ENCODE results near the gene MIA3.
"Not testable (repeated sequence)": the region's sequence is repeated elsewhere in the genome, so short reads cannot be mapped to it uniquely, and the experiment has no call there.

The MIA3 gene

DNA sequence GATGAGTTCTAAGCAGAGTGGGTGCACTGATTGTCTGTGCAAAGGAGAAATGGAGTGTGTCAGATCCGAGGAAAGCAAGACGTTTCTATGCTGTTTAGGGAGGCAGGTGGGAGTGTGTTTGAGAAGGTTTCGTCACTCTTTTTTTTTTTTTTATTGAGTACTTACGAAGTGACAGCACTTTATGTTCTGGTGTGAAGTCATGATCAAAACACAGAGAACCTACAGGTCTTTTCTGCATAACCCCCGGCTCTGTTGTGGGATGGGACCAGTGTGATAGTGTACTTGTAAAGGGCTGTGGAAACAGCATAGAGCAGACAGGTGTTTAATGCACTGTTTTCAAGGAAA lies 26.7 kb downstream of the MIA3 start:
- Histone ChIP-seq H3K36me3 (ENCODE audit: control insufficient read depth, insufficient read depth, low read length) (no peaks in the 10 kb centered on the region), H3K4me3 (ENCODE audit: low read depth, low read length) (peak overlapping the region; percentile 96)

DNA sequence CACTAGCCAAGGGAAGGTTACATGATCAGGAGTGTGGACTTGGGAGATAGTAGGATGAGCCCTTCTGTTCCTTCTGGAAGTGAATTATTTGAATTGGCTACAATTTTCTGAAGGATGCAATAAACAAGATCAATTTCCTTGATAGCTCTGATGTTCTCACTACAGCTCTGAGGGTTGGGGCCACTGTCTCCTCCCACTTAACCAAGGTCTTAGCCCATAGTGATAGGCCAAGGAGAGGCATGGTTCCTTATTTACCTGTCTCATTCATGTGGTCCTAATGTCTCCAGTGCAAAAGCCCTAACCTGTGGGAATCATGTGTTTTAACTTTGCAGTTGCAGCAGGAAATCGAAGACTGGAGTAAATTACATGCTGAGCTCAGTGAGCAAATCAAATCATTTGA lies 34.8 kb downstream of the MIA3 start:
- no peaks in the 10 kb centered on the region for H3K4me1 ChIP-seq (ENCODE audit: control insufficient read depth, insufficient read depth, low read length)
- peaks cover 3% of the 10 kb centered on the region for H3K36me3 ChIP-seq (ENCODE audit: control insufficient read depth, insufficient read depth, low read length)
- no peak overlapping the region for H3K9ac ChIP-seq (ENCODE audit: low read depth, low read length)
- H3K4me3 ChIP-seq (ENCODE audit: low read depth, low read length), result no peak overlapping the region
- H3K27me3 ChIP-seq (ENCODE audit: control insufficient read depth, insufficient read depth, low read length), result no peaks in the 10 kb centered on the region
- no peaks in the 10 kb centered on the region for H3K9me3 ChIP-seq (ENCODE audit: control insufficient read depth, insufficient read depth, low read length)

More for the DNA sequence above, 26.7 kb downstream of the MIA3 start:
- H3K4me1 ChIP-seq (ENCODE audit: control insufficient read depth, insufficient read depth, low read length), result no peaks in the 10 kb centered on the region
- no peaks in the 10 kb centered on the region for H3K27me3 ChIP-seq (ENCODE audit: control insufficient read depth, insufficient read depth, low read length)
- no peaks in the 10 kb centered on the region for H3K9me3 ChIP-seq (ENCODE audit: control insufficient read depth, insufficient read depth, low read length)
- peak overlapping the region; percentile 76 for H3K9ac ChIP-seq (ENCODE audit: low read depth, low read length)

DNA sequence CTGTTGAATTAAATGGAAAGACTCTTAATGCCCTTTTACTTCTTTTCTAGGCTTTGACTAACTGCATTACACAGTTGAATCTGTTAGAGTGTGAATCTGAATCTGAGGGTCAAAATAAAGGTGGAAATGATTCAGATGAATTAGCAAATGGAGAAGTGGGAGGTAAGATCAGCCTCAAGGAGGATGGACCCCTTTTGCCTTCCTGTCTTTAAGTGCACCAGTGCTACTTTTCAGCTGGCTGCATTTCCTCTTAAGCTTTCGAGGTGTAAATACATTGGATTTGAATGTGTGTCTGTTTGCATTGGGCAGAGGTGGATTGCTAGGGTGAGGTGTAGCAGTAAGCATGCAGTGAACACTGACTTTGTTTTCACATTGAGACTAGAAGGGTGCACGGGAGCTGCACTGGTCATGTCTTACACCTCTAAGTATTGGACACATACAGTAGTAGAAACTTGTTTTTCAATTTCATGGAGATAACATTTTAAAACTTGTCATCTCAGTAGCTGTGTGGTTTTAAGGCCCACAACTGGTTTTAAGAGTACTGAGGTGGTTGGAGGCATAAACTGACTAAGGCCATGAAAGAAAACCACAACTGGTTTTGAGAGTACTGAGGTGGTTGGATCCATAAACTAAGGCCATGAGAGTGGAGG lies 35.4 kb downstream of the MIA3 start:
- no peak overlapping the region for H3K4me3 ChIP-seq (ENCODE audit: low read depth, low read length)
- H3K9ac ChIP-seq (ENCODE audit: low read depth, low read length), result no peak overlapping the region
- no peaks in the 10 kb centered on the region for H3K9me3 ChIP-seq (ENCODE audit: control insufficient read depth, insufficient read depth, low read length)
- H3K4me1 ChIP-seq (ENCODE audit: control insufficient read depth, insufficient read depth, low read length), result no peaks in the 10 kb centered on the region
- H3K36me3 ChIP-seq (ENCODE audit: control insufficient read depth, insufficient read depth, low read length), result peaks cover 3% of the 10 kb centered on the region
- no peaks in the 10 kb centered on the region for H3K27me3 ChIP-seq (ENCODE audit: control insufficient read depth, insufficient read depth, low read length)

DNA sequence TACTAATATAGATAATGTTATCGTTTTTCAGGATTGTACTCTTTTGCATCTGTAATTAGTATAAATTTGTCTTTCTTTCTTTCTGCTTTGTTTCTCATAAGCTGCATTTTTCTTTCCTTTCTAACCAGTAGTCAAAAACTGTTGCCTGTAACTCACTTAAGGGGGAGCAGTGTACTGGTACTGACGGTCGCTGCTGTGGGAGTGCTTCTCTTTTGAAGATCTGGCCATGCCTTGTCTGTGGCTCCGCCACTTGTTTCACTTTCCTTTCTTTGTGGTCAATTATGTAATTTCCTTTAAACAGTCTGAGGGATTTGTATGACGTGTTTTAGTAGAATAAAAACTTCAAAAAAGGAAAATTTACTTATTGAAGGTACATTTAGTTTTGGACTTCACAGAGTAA lies 37.0 kb downstream of the MIA3 start:
- Histone ChIP-seq H3K4me1 (ENCODE audit: control insufficient read depth, insufficient read depth, low read length) (no peaks in the 10 kb centered on the region), H3K27me3 (ENCODE audit: control insufficient read depth, insufficient read depth, low read length) (no peaks in the 10 kb centered on the region), H3K36me3 (ENCODE audit: control insufficient read depth, insufficient read depth, low read length) (peaks cover 3% of the 10 kb centered on the region), H3K4me3 (ENCODE audit: low read depth, low read length) (no peak overlapping the region), H3K9me3 (ENCODE audit: control insufficient read depth, insufficient read depth, low read length) (no peaks in the 10 kb centered on the region), H3K9ac (ENCODE audit: low read depth, low read length) (no peak overlapping the region)

DNA sequence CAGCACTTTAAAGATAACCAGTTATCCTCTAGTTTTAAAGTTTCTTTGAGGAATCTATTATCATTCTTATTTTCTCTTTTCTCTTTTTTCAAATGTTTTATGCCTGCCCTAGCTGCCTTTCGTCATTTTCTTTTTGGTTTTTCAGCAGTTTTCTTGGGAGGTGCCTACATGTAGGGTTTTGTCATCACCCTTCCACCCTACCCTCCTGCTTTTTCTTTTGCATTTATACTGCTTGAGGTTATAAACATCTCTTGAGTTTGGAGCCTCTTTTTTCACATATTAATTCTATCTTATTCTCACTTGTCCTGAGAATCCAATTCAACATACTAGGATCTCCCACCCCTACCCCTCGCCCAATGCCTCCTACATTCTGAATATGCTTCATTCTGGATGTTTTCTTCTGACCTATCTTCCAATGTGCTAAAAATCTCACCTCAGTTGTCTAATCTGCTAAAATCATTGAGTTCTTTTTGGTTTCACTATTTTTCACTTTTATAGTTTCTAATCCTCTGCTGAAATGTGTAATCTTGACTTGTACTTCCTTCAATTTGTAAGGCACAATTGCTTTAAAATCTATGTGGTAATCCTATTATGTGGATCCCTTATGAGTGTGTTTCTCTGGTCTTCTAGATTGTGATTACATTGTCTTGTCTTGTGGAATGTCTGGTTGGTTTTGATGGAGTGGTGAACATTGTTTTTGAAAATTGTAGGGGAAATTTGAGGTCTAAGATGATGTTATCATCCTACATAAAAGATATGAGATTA lies 38.7 kb downstream of the MIA3 start:
- no peak overlapping the region for H3K9ac ChIP-seq (ENCODE audit: low read depth, low read length)
- H3K36me3 ChIP-seq (ENCODE audit: control insufficient read depth, insufficient read depth, low read length), result peaks cover 3% of the 10 kb centered on the region
- H3K4me3 ChIP-seq (ENCODE audit: low read depth, low read length), result no peak overlapping the region

DNA sequence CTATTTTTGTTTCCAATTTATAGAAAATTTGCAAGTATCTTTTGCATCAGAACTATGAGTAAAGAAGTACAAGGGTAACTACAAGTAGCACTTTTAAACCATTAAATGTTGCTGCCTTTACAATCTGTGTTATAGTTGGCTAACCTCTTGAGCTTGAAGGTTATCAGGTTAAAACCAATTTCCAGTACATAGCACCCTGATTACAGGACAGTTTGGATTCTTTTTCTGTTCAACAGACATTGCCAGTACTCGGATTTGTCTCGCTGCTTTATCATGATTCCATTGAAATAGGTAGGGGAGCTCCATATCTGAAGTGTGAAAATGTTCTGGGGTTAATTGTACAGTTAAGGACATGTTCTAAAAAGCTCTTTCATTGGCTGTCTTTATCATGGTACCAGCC lies 40.0 kb downstream of the MIA3 start:
- Histone ChIP-seq H3K4me3 (ENCODE audit: low read depth, low read length) (no peak overlapping the region), H3K27me3 (ENCODE audit: control insufficient read depth, insufficient read depth, low read length) (no peaks in the 10 kb centered on the region), H3K36me3 (ENCODE audit: control insufficient read depth, insufficient read depth, low read length) (peaks cover 6% of the 10 kb centered on the region), H3K4me1 (ENCODE audit: control insufficient read depth, insufficient read depth, low read length) (no peaks in the 10 kb centered on the region), H3K9ac (ENCODE audit: low read depth, low read length) (no peak overlapping the region), H3K9me3 (ENCODE audit: control insufficient read depth, insufficient read depth, low read length) (no peaks in the 10 kb centered on the region)

More for the DNA sequence above, 38.7 kb downstream of the MIA3 start:
- no peaks in the 10 kb centered on the region for H3K9me3 ChIP-seq (ENCODE audit: control insufficient read depth, insufficient read depth, low read length)
- H3K27me3 ChIP-seq (ENCODE audit: control insufficient read depth, insufficient read depth, low read length), result no peaks in the 10 kb centered on the region
- H3K4me1 ChIP-seq (ENCODE audit: control insufficient read depth, insufficient read depth, low read length), result no peaks in the 10 kb centered on the region

DNA sequence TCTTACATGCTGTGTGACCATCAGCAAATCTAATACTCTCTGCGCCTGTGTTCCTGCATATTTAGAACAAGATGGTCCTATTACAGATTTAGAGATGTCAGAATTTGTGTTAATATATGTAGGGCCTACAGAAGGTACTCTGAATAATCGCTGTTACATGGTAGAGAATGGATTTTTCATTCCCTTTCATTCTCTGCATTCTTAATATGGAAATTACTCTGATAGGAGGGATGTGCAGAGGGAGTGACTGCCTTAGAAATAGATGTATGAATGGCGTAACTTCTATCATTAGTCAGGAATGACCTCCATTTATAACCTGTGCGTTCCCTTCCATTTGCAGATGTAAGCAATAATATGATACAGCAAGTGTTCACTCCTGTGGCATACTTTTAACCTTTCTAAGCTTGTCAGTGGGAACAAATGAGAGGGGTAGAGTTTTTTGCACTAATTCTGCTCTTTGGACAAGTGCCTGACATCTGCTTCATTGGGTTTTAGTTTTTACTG lies 45.6 kb downstream of the MIA3 start:
- H3K9me3 ChIP-seq (ENCODE audit: control insufficient read depth, insufficient read depth, low read length), result no peaks in the 10 kb centered on the region
- no peak overlapping the region for H3K9ac ChIP-seq (ENCODE audit: low read depth, low read length)
- peaks cover 14% of the 10 kb centered on the region for H3K36me3 ChIP-seq (ENCODE audit: control insufficient read depth, insufficient read depth, low read length)
- H3K4me1 ChIP-seq (ENCODE audit: control insufficient read depth, insufficient read depth, low read length), result no peaks in the 10 kb centered on the region
- no peak overlapping the region for H3K4me3 ChIP-seq (ENCODE audit: low read depth, low read length)
- H3K27me3 ChIP-seq (ENCODE audit: control insufficient read depth, insufficient read depth, low read length), result no peaks in the 10 kb centered on the region

DNA sequence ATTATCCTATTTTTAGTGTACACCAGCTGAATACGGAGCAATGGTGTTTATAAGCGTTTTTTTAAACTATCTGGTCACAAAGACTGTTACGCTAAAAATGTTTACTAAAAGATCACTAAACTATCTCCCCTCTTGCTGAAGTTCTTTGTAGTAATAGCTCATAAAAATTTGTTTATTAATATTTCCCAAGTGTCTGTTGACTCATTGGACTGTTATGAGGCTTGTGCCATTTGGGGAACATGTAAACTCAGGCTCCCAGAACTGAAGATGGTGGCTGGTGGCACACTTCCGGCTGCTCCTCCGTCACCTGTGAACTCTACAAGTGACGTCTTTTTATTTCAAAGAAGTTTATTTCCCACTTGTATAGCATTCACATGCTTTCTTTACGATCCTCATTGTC lies 48.1 kb downstream of the MIA3 start:
- Histone ChIP-seq H3K4me1 (ENCODE audit: control insufficient read depth, insufficient read depth, low read length) (no peaks in the 10 kb centered on the region), H3K4me3 (ENCODE audit: low read depth, low read length) (no peak overlapping the region), H3K9me3 (ENCODE audit: control insufficient read depth, insufficient read depth, low read length) (no peaks in the 10 kb centered on the region), H3K27me3 (ENCODE audit: control insufficient read depth, insufficient read depth, low read length) (no peaks in the 10 kb centered on the region), H3K9ac (ENCODE audit: low read depth, low read length) (no peak overlapping the region), H3K36me3 (ENCODE audit: control insufficient read depth, insufficient read depth, low read length) (peaks cover 14% of the 10 kb centered on the region)

DNA sequence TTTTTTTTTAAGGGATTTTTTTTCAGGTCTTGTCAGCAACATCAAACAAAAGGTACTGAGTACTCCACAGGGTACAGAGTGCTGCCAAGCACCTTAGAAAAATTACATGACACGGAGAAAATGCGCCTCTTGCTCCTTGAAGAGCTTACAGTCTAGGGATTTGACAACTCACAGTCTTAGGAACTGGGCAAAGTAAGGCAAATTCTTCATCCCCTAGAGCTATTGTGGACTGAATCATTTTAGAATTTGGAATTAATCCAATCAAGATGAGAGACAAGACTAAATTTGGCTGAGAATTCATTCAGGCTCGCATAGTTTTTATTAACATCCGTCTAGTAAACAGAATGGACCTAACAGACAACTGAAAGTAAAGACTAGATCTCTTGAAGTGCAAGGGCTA lies 50.3 kb downstream of the MIA3 start:
- H3K4me1 ChIP-seq (ENCODE audit: control insufficient read depth, insufficient read depth, low read length); H3K9ac ChIP-seq (ENCODE audit: low read depth, low read length); H3K9me3 ChIP-seq (ENCODE audit: control insufficient read depth, insufficient read depth, low read length); H3K4me3 ChIP-seq (ENCODE audit: low read depth, low read length); H3K27me3 ChIP-seq (ENCODE audit: control insufficient read depth, insufficient read depth, low read length): not testable (repeated sequence)
- H3K36me3 ChIP-seq (ENCODE audit: control insufficient read depth, insufficient read depth, low read length), result peaks cover 10% of the 10 kb centered on the region

DNA sequence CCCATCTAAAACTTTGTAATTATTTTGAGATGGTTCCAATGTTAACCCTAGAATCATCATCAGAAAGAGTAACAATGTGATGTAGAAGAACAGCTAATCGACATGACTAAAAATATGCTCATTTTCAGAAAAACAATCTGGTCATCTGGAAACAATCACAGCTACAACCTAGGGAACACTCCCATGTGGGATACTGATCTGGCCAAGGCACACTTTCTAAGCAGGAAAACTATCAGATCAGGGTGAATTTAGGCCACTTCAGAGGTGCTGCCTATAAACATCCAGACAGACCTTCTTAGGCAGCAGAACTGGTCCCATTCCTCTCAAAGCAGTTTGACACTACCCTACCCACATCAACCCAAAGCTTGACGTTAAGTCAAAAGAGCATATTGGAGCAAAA lies 51.2 kb downstream of the MIA3 start:
- H3K9me3 ChIP-seq (ENCODE audit: control insufficient read depth, insufficient read depth, low read length); H3K4me1 ChIP-seq (ENCODE audit: control insufficient read depth, insufficient read depth, low read length); H3K27me3 ChIP-seq (ENCODE audit: control insufficient read depth, insufficient read depth, low read length); H3K36me3 ChIP-seq (ENCODE audit: control insufficient read depth, insufficient read depth, low read length); H3K9ac ChIP-seq (ENCODE audit: low read depth, low read length); H3K4me3 ChIP-seq (ENCODE audit: low read depth, low read length): not testable (repeated sequence)

DNA sequence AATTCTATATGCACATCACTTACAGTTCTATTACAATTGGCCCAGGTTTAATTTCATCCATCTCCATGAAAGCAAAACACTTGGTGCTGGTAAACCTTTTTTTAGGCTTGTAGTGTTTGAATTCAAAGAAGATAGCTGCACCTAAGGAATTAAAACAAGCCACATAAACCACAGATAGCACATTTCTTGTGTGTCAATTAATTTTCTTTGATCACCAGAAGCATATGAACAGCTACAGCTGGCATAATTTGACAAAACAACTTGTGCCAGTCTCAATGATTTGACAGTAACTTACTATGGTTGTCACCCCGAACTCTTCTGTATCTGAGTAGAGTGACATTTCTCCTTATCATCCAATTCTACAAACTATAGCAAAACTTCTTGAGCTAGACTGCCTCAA lies 52.2 kb downstream of the MIA3 start:
- H3K9me3 ChIP-seq (ENCODE audit: control insufficient read depth, insufficient read depth, low read length), result no peaks in the 10 kb centered on the region
- no peaks in the 10 kb centered on the region for H3K4me1 ChIP-seq (ENCODE audit: control insufficient read depth, insufficient read depth, low read length)
- H3K36me3 ChIP-seq (ENCODE audit: control insufficient read depth, insufficient read depth, low read length), result peaks cover 3% of the 10 kb centered on the region
- no peaks in the 10 kb centered on the region for H3K27me3 ChIP-seq (ENCODE audit: control insufficient read depth, insufficient read depth, low read length)
- H3K4me3 ChIP-seq (ENCODE audit: low read depth, low read length), result no peak overlapping the region
- H3K9ac ChIP-seq (ENCODE audit: low read depth, low read length), result no peak overlapping the region

DNA sequence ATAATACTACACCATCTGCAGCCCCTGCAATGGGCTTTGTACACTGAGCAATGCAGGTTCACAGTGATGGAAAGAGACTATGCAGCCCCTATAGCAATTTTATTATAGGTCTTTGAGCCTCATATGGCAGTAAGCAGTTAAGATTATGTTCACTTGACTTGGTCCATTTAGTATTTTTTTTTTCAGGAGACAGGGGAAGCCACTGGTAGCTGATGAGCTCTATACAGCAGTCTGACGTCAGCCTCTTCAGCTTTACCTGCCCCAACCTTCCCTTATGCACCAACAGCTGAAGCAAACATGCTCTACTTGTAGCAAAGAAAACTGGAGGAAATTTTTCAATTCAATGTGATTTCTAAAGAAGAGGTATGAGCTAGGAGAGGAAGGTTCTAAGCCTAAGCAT lies 62.2 kb downstream of the MIA3 start:
- Histone ChIP-seq H3K9ac (ENCODE audit: low read depth, low read length) (no peak overlapping the region), H3K4me3 (ENCODE audit: low read depth, low read length) (no peak overlapping the region), H3K36me3 (ENCODE audit: control insufficient read depth, insufficient read depth, low read length) (no peaks in the 10 kb centered on the region), H3K9me3 (ENCODE audit: control insufficient read depth, insufficient read depth, low read length) (no peaks in the 10 kb centered on the region), H3K4me1 (ENCODE audit: control insufficient read depth, insufficient read depth, low read length) (no peaks in the 10 kb centered on the region), H3K27me3 (ENCODE audit: control insufficient read depth, insufficient read depth, low read length) (no peaks in the 10 kb centered on the region)
